SK-N-SH (cell line): ENCODE results near the gene UBN2. TPM values are rescaled to one million over a fixed set of nuclear protein-coding genes. Genes with fewer than 3 reads are reported as not detected.

Source experiments
- CTCF ChIA-PET: fragments of 300-600, 350-600 bp; formaldehyde crosslinking; extraction: SDS; loops from one replicate; lab custom pipeline; 2021; lab: Yijun Ruan, JAX
- POLR2A ChIA-PET: fragments of 350-600 bp; sonication (Branson Sonifier 250); formaldehyde crosslinking; extraction: SDS; loops from one replicate; lab custom pipeline; 2020; ENCODE audit warnings: antibody characterized with exemption, inconsistent platforms; lab: Yijun Ruan, JAX
- DNase-seq: peaks from one replicate; pipeline ENCODE4 v3.0.0; 2012
- H2AFZ ChIP-seq: fragments of 200-600 bp; sonication (generic); 2 replicates; pipeline ENCODE4 v1.8.1; 2016; ENCODE audit warnings: antibody characterized with exemption, mild to moderate bottlenecking, low read depth
- H3F3A ChIP-seq: fragments of 200-600 bp; sonication (generic); replicated peaks from 2 replicates; pipeline ENCODE3; 2016; ENCODE audit warnings: antibody characterized with exemption, mild to moderate bottlenecking; ENCODE audit not compliant: insufficient read depth
- H3K27ac ChIP-seq, 2 experiments: fragments of 200-500 bp in 1 of 2; fragments of 200-600 bp in 1 of 2; sonication (Bioruptor generic) in 1 of 2; sonication (generic), shearing (Covaris generic) in 1 of 2; 2 replicates each; pipeline versions ENCODE4 v1.5.1 to v1.6.1; 2014 to 2016; ENCODE audit warnings: low read depth in 2 of 2, inconsistent platforms in 1 of 2, low read length in 1 of 2, mild to moderate bottlenecking in 1 of 2, mixed read lengths in 1 of 2
- H3K27me3 ChIP-seq: fragments of 200-600 bp; sonication (generic), shearing (Covaris generic); 2 replicates; pipeline ENCODE4 v1.6.1; 2016; ENCODE audit warnings: mixed run types; ENCODE audit not compliant: insufficient read depth
- H3K36me3 ChIP-seq, 2 experiments: fragments of 200-500 bp in 1 of 2; fragments of 200-600 bp in 1 of 2; sonication (Bioruptor generic) in 1 of 2; sonication (generic) in 1 of 2; replicated peaks in 1 of 2; 2 replicates each; pipeline versions ENCODE3 to v1.5.1; 2014 to 2016; ENCODE audit warnings: low read length in 1 of 2, mild to moderate bottlenecking in 1 of 2; ENCODE audit not compliant: insufficient read depth in 2 of 2, control insufficient read depth in 1 of 2
- H3K4me1 ChIP-seq, 2 experiments: fragments of 200-500 bp in 1 of 2; fragments of 200-600 bp in 1 of 2; sonication (Bioruptor generic) in 1 of 2; sonication (generic), shearing (Covaris generic) in 1 of 2; 2 replicates each; pipeline versions ENCODE4 v1.5.1 to v1.6.1; 2014 to 2016; ENCODE audit warnings: low read depth in 1 of 2, low read length in 1 of 2, mixed run types in 1 of 2; ENCODE audit not compliant: insufficient read depth in 2 of 2, control insufficient read depth in 1 of 2
- H3K4me2 ChIP-seq: fragments of 200-600 bp; sonication (generic), shearing (Covaris generic); 2 replicates; pipeline ENCODE4 v1.6.1; 2017; ENCODE audit warnings: mixed run types
- H3K4me3 ChIP-seq, 2 experiments: fragments of 200-500 bp in 1 of 2; fragments of 200-600 bp in 1 of 2; sonication (Bioruptor generic) in 1 of 2; sonication (generic), shearing (Covaris generic) in 1 of 2; 2 replicates each; pipeline versions ENCODE4 v1.5.1 to v1.8.1; 2014 to 2016; ENCODE audit warnings: low read depth in 2 of 2, inconsistent platforms in 1 of 2, low read length in 1 of 2, mild to moderate bottlenecking in 1 of 2, mixed read lengths in 1 of 2, moderate library complexity in 1 of 2
- H3K79me2 ChIP-seq: fragments of 200-600 bp; sonication (generic); 2 replicates; pipeline ENCODE4 v1.8.1; 2017; ENCODE audit warnings: mild to moderate bottlenecking; ENCODE audit not compliant: insufficient read depth
- H3K9ac ChIP-seq: fragments of 200-600 bp; sonication (generic); 2 replicates; pipeline ENCODE4 v1.6.1; 2017; ENCODE audit warnings: mixed run types
- H3K9me2 ChIP-seq: fragments of 200-600 bp; sonication (generic); 2 replicates; pipeline ENCODE4 v1.6.1; 2017; ENCODE audit warnings: mixed run types
- H3K9me3 ChIP-seq: fragments of 200-600 bp; sonication (generic); 2 replicates; pipeline ENCODE4 v1.6.1; 2017; ENCODE audit warnings: mixed run types, mild to moderate bottlenecking, moderate library complexity
- H4K20me1 ChIP-seq: fragments of 200-600 bp; sonication (generic); 2 replicates; pipeline ENCODE4 v1.6.1; 2017; ENCODE audit warnings: mild to moderate bottlenecking, mixed run types; ENCODE audit not compliant: insufficient read depth
- FOSL2 ChIP-seq: IDR thresholded peaks from 2 replicates; pipeline ENCODE4 v1.4.0; 2012; ENCODE audit warnings: low read depth, mild to moderate bottlenecking, moderate library complexity, borderline replicate concordance
- FOXJ3 ChIP-seq: sonication (generic); formaldehyde crosslinking; IDR thresholded peaks from 2 replicates; pipeline ENCODE4 v1.5.1; 2020; ENCODE audit warnings: mild to moderate bottlenecking, missing genetic modification reagents
- GABPA ChIP-seq: IDR thresholded peaks from 2 replicates; pipeline ENCODE4 v1.4.0; 2012; ENCODE audit warnings: low read depth, mild to moderate bottlenecking
- GATA2 ChIP-seq: sonication (generic); formaldehyde crosslinking; IDR thresholded peaks from 2 replicates; pipeline ENCODE4 v1.5.0; 2020; ENCODE audit warnings: mild to moderate bottlenecking, missing genetic modification reagents
- IRF3 ChIP-seq: fragments of 150-350 bp; IDR thresholded peaks from 2 replicates; pipeline ENCODE4 v1.6.1; 2016; ENCODE audit warnings: mild to moderate bottlenecking, low read depth, low read length
- JUND ChIP-seq: IDR thresholded peaks from 2 replicates; pipeline ENCODE4 v1.4.0; 2012
- MAX ChIP-seq: IDR thresholded peaks from 2 replicates; pipeline ENCODE4 v1.4.0; 2012; ENCODE audit warnings: low read depth
- MEF2A ChIP-seq: IDR thresholded peaks from 2 replicates; pipeline ENCODE4 v1.4.0; 2012; ENCODE audit warnings: low read depth, borderline replicate concordance
- MXI1 ChIP-seq: IDR thresholded peaks from 2 replicates; pipeline ENCODE4 v1.6.1; 2012; ENCODE audit warnings: mild to moderate bottlenecking, low read depth, low read length, improper control_type of control experiment
- NFIC ChIP-seq: IDR thresholded peaks from 2 replicates; pipeline ENCODE4 v1.4.0; 2012; ENCODE audit warnings: borderline replicate concordance
- NRF1 ChIP-seq: IDR thresholded peaks from 2 replicates; pipeline ENCODE4 v1.6.1; 2012; ENCODE audit warnings: low read depth, mild to moderate bottlenecking, low read length
- PBX3 ChIP-seq: IDR thresholded peaks from 2 replicates; pipeline ENCODE4; 2012
- POLR2AphosphoS5 ChIP-seq: IDR thresholded peaks from 2 replicates; pipeline ENCODE4 v1.6.1; 2012; ENCODE audit warnings: low read depth, low read length
- RXRA ChIP-seq: IDR thresholded peaks from 2 replicates; pipeline ENCODE4 v1.4.0; 2012; ENCODE audit warnings: low read depth, mild to moderate bottlenecking, borderline replicate concordance
- SMC3 ChIP-seq: IDR thresholded peaks from 2 replicates; pipeline ENCODE4 v1.6.1; 2012; ENCODE audit warnings: low read depth, low read length, improper control_type of control experiment
- TAF1 ChIP-seq: IDR thresholded peaks from 2 replicates; pipeline ENCODE4 v1.6.1; 2012; ENCODE audit warnings: low read depth, mild to moderate bottlenecking, low read length, moderate library complexity, borderline replicate concordance
- TCF12 ChIP-seq: IDR thresholded peaks from 2 replicates; pipeline ENCODE4 v1.4.0; 2012
- TEAD4 ChIP-seq: IDR thresholded peaks from 2 replicates; pipeline ENCODE4 v1.4.0; 2012; ENCODE audit warnings: mild to moderate bottlenecking, borderline replicate concordance; ENCODE audit not compliant: insufficient read depth
- YY1 ChIP-seq: IDR thresholded peaks from 2 replicates; pipeline ENCODE4 v1.4.0; 2012; ENCODE audit warnings: low read depth, mild to moderate bottlenecking
- ZBTB33 ChIP-seq: IDR thresholded peaks from 2 replicates; pipeline ENCODE4 v1.4.0; 2012; ENCODE audit warnings: low read depth, borderline replicate concordance
- WGBS: methylation state at CpG from one replicate; pipeline ENCODE4 v1.1.6; 2017; ENCODE audit warnings: low lambda C conversion rate; 5-methylcytosine and 5-hydroxymethylcytosine counted together
- polyA plus RNA-seq, 3 experiments: library from polyadenylated mRNA; depleted of rRNA; stranded (reverse); fragments of >200 nt; gene quantifications; 2 replicates each; pipeline ENCODE4 v1.2.3, GENCODE V29; 2012
- TF ChIP-seq, protein P1 (sequence below): fragments of 200-600 bp; sonication (generic); IDR thresholded peaks from 2 replicates; pipeline ENCODE4 v1.6.1; 2017; ENCODE audit warnings: antibody characterized with exemption, mild to moderate bottlenecking, moderate library complexity
- TF ChIP-seq, protein P2 (sequence below): fragments of 150-350 bp; IDR thresholded peaks from 2 replicates; pipeline ENCODE4 v1.6.1; 2017; ENCODE audit warnings: antibody characterized with exemption, low read length, low read depth, borderline replicate concordance

Gene UBN2
- polyA plus RNA-seq, 1 of the 3 experiments (the other 2 are of a cell fraction): 2.0 TPM

DNA sequence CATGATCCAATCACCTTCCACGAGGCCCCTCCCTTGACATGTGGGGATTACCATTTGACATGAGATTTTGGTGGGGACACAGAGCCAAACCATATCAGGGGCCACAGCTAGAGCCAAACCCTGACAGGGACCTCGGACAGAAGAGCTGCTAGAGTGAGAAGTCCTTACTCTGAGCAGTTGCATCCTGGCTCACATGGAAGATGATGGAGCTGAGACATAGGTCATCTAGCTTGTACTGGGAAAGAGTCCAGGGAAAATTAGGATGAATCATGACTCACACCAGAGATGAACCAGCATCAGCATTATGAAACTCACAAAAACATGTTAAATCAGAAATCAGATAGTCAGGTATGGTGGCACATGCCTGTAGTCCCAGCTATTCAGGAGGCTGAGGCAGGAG lies 97.3 kb downstream of the UBN2 start:
- Histone ChIP-seq H3K27me3 (no peaks in the 10 kb centered on the region), H3K4me3 (no peak overlapping the region), H3K9me3 (no peaks in the 10 kb centered on the region), H3K27ac (peak overlapping the region in 1 of 2 experiments; percentile 20; a peak in 1 of 4 replicates), H4K20me1 (no peaks in the 10 kb centered on the region), H3F3A (peaks cover 7% of the 10 kb centered on the region), H3K36me3 (no peaks in the 10 kb centered on the region), H3K4me1 (no peaks in the 10 kb centered on the region; a peak in 1 of 4 replicates), H3K9me2 (no peaks in the 10 kb centered on the region), H3K79me2 (no peaks in the 10 kb centered on the region), H3K9ac (no peak overlapping the region), H3K4me2 (0 out of 2 replicates have a peak overlapping the region, but pooled peaks have one; percentile 16), H2AFZ (no peak overlapping the region)
- TF ChIP-seq FOSL2 (peak; percentile 87), TEAD4 (no peak), NFIC (peak; percentile 68), MXI1 (no peak), NRF1 (no peak), JUND (peak; percentile 66; the same call in 1 of the 2 replicates), GABPA (no peak)
- ChIA-PET CTCF (no interaction called here), POLR2A (no interaction called here)
- WGBS: 13% methylated on average over 2 of the region's 2 CpGs
- no peak for DNase-seq

GRCh38 chr7:139329119-139329518 lies 98.1 kb downstream of the UBN2 start:
- Histone ChIP-seq H3K4me1 (no peaks in the 10 kb centered on the region; a peak in 1 of 4 replicates), H3F3A (peaks cover 7% of the 10 kb centered on the region), H3K79me2 (no peaks in the 10 kb centered on the region), H4K20me1 (no peaks in the 10 kb centered on the region), H2AFZ (no peak overlapping the region), H3K4me3 (no peak overlapping the region), H3K9me3 (no peaks in the 10 kb centered on the region), H3K36me3 (no peaks in the 10 kb centered on the region), H3K27ac (no peak overlapping the region), H3K4me2 (no peak overlapping the region), H3K9me2 (no peaks in the 10 kb centered on the region), H3K27me3 (no peaks in the 10 kb centered on the region), H3K9ac (no peak overlapping the region)
- CTCF ChIA-PET: interaction anchor here (1.6 kb wide), 1 partner anchor 11 kb away, joined by 6 read pairs; no protein-coding TSS in a partner anchor
- DNase-seq: no peak
- 61% methylated on average over 2 of the region's 2 CpGs for WGBS
- POLR2A ChIA-PET: no interaction called here
- TF ChIP-seq, protein P1, sequence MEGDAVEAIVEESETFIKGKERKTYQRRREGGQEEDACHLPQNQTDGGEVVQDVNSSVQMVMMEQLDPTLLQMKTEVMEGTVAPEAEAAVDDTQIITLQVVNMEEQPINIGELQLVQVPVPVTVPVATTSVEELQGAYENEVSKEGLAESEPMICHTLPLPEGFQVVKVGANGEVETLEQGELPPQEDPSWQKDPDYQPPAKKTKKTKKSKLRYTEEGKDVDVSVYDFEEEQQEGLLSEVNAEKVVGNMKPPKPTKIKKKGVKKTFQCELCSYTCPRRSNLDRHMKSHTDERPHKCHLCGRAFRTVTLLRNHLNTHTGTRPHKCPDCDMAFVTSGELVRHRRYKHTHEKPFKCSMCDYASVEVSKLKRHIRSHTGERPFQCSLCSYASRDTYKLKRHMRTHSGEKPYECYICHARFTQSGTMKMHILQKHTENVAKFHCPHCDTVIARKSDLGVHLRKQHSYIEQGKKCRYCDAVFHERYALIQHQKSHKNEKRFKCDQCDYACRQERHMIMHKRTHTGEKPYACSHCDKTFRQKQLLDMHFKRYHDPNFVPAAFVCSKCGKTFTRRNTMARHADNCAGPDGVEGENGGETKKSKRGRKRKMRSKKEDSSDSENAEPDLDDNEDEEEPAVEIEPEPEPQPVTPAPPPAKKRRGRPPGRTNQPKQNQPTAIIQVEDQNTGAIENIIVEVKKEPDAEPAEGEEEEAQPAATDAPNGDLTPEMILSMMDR: no peak
- TF ChIP-seq TCF12 (no peak), GABPA (no peak), MEF2A (no peak), POLR2AphosphoS5 (no peak), JUND (no peak), MAX (no peak), TAF1 (no peak), GATA2 (CRISPR knock-in tag) (no peak), NFIC (no peak), PBX3 (no peak), SMC3 (no peak), RXRA (no peak), TEAD4 (no peak), YY1 (no peak), FOXJ3 (CRISPR knock-in tag) (no peak), IRF3 (no peak), ZBTB33 (no peak)
- TF ChIP-seq, protein P2, sequence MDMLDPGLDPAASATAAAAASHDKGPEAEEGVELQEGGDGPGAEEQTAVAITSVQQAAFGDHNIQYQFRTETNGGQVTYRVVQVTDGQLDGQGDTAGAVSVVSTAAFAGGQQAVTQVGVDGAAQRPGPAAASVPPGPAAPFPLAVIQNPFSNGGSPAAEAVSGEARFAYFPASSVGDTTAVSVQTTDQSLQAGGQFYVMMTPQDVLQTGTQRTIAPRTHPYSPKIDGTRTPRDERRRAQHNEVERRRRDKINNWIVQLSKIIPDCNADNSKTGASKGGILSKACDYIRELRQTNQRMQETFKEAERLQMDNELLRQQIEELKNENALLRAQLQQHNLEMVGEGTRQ: no peak
